GM12874 (cell line): ENCODE results near the gene ADAMTSL1.

ENCODE experiments used
- CTCF ChIP-seq: IDR thresholded peaks from 2 replicates; pipeline ENCODE4 v1.5.1; 2011; ENCODE audit warnings: low read depth, mild to moderate bottlenecking, control low read depth, low read length, moderate library complexity; ENCODE audit not compliant: insufficient read depth

The ADAMTSL1 gene

DNA sequence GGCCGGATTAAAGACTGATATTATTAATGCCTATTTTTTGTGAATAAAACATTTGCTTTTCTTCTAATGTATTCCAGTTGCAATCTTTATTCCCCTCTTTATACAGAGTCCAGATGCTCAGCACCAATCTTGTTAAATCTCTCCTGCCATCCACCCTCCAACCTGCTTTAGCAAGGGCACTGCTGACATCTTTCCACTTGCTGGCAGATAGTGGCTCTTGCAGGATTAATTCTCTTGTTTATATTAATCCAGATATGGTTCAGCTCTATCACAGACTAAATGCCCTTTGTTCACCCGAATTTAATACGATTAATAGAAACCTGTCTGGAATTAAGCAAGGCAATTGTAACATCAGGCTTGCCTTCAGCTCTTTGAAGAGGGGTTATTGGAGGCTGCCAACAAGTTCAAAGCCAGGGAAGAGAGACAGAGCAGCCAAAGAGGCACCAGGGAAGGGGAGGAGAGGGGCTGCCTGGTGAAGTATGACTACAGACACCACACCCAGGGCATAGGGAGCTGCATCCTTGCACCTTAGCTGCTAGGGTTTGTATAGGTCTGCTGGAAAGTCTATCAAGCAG lies 322.8 kb downstream of the ADAMTSL1 start:
- TF ChIP-seq CTCF = no peak

DNA sequence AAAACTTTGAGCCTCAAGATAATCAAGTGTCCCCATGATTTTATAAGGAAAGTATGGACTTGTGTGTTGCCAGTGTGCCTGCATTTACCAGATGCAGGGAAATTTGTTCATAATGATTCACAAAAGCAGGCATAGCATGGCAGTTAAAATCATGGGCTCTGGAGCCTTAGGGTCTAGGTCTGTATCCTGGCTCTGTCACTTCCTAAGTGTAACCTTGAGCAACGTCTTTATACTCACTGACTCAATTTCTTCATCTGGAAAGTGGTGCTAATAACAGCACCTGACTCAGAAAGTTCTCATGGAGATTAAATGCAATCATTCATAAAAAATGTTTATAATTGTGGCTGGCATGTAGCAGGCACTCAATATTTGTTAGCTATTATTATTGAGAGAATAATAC lies 324.2 kb downstream of the ADAMTSL1 start:
- no peak for TF ChIP-seq CTCF

- TF ChIP-seq CTCF = no peak
Observed at GRCh38 chr9:18798508-18799290, 324.7 kb downstream of the ADAMTSL1 start.

- no peak for TF ChIP-seq CTCF
Observed at GRCh38 chr9:18799428-18799827, 325.5 kb downstream of the ADAMTSL1 start.

GRCh38 chr9:18800579-18800978 lies 326.6 kb downstream of the ADAMTSL1 start:
- no peak for TF ChIP-seq CTCF

GRCh38 chr9:18805386-18805785 lies 331.4 kb downstream of the ADAMTSL1 start:
- TF ChIP-seq CTCF = no peak

- TF ChIP-seq CTCF = no peak
Observed at GRCh38 chr9:18806232-18807080, 332.5 kb downstream of the ADAMTSL1 start.
